Neural crest cell (in vitro differentiated cells): ENCODE results near the gene PDXK. TPM values are rescaled to one million over a fixed set of nuclear protein-coding genes. Genes with fewer than 3 reads are reported as not detected.

Source experiments
- DNase-seq: peaks from one replicate; pipeline ENCODE4 v3.0.0; 2021; ENCODE audit warnings: low read depth, mixed read lengths, low spot score
- H3K27ac Mint-ChIP-seq: one replicate; pipeline ENCODE4 v1.8.0; 2021; ENCODE audit warnings: mild to moderate bottlenecking, mixed read lengths; ENCODE audit not compliant: unreplicated experiment
- H3K27me3 Mint-ChIP-seq: 2 replicates; pipeline ENCODE4 v1.8.0; 2021; ENCODE audit warnings: low read depth, mild to moderate bottlenecking, mixed read lengths
- H3K36me3 Mint-ChIP-seq: 2 replicates; pipeline ENCODE4 v1.8.0; 2021; ENCODE audit warnings: low read depth, mild to moderate bottlenecking, mixed read lengths
- H3K4me1 Mint-ChIP-seq: 2 replicates; pipeline ENCODE4 v1.8.0; 2021; ENCODE audit warnings: mixed read lengths
- H3K4me3 Mint-ChIP-seq: one replicate; pipeline ENCODE4 v1.8.0; 2021; ENCODE audit warnings: mild to moderate bottlenecking, mixed read lengths
- H3K9me3 Mint-ChIP-seq: 2 replicates; pipeline ENCODE4 v1.8.0; 2021; ENCODE audit warnings: mixed read lengths
- total RNA-seq: library from RNA; stranded (reverse); gene quantifications from 2 replicates; pipeline ENCODE4 v1.2.1, GENCODE V29; 2021
- TF ChIP-seq, protein P1 (sequence below): fragments of 200-600 bp; sonication (generic); conservative IDR thresholded peaks from 2 replicates; pipeline ENCODE4 v1.5.0; 2021; ENCODE audit warnings: antibody characterized with exemption, mild to moderate bottlenecking

PDXK gene
- total RNA-seq, 1 donor from 2014 or later = 67.3 TPM

DNA sequence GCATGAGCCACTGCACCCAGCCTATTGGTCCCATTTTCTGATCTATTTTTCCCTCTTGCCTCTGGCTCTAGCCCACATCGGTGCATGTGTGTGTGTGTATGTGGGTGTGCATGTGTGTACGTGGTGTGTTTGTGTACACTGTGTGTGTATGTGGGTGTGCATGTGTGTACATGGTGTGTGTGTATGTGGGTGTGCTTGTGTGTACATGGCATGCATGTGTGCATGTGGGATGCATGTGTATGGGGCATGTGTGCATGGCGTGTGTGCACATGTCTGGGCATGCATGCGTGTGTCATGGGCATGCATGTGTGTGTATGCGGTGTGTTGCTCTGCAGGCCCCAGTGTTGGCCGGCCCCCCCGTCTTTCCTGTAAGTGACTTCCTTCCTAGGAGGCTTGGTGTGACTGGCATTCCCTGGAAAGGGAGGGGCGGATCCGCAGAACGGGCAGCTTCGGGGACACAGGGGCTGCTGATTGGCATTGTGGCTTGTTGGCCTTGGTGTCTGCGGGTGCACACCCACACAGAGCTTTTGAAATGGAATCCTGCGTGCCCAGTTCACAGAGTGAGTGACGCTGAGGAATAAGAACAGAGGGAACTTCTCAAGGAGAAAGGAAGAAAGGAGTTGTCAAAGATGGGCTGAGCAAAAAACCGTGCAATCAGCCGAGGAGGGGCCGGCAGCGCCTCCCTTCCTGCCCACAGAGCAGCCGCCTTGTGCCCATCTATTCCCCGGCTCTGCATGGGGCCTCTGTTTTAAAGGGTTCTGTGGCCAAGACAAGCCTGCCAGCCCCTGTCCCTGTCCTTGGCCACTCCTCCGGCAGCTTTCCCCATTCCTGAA is 8.0 kb downstream of the PDXK start:
- Mint-ChIP-seq H3K4me3 (peak overlapping the region; percentile 92), H3K36me3 (no peaks in the 10 kb centered on the region), H3K27ac (no peak overlapping the region), H3K9me3 (no peaks in the 10 kb centered on the region), H3K4me1 (peaks cover 23% of the 10 kb centered on the region), H3K27me3 (no peaks in the 10 kb centered on the region)
- TF ChIP-seq, protein P1, sequence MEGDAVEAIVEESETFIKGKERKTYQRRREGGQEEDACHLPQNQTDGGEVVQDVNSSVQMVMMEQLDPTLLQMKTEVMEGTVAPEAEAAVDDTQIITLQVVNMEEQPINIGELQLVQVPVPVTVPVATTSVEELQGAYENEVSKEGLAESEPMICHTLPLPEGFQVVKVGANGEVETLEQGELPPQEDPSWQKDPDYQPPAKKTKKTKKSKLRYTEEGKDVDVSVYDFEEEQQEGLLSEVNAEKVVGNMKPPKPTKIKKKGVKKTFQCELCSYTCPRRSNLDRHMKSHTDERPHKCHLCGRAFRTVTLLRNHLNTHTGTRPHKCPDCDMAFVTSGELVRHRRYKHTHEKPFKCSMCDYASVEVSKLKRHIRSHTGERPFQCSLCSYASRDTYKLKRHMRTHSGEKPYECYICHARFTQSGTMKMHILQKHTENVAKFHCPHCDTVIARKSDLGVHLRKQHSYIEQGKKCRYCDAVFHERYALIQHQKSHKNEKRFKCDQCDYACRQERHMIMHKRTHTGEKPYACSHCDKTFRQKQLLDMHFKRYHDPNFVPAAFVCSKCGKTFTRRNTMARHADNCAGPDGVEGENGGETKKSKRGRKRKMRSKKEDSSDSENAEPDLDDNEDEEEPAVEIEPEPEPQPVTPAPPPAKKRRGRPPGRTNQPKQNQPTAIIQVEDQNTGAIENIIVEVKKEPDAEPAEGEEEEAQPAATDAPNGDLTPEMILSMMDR = no peak
- DNase-seq = no peak

DNA sequence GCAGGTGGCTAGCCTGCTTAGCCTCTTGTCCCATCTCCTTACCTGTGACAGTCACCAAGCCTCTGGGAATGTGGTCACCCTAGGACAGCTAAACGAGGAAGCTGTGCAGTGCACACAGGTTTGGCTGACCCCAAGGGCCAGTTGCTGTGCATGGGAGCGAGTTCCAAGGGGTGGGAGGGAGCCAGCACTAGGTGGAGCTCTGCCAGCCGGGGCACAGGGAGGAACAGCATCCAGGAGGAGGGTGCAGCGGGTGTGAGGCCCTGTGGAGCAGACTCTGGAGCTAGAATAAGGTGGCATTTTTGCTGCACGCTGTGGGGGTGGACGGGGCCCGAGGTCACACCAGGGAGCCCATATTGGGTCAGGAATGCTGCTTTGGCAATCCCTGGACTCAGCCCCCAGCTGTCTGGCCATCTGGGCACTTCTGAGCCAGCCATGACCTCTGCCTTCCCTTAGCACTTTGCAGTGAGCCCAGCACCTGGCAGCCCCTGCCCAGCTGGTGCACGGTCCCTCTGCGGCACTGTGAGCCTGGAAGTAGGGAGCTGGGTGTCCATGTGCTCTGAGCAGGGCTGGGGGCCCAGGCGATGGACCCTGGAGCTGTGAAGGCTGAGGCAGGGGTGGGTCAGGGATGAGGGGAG is 8.7 kb downstream of the PDXK start:
- H3K4me3 Mint-ChIP-seq = peak overlapping the region; percentile 92
- H3K9me3 Mint-ChIP-seq = no peaks in the 10 kb centered on the region
- no peak for DNase-seq
- no peaks in the 10 kb centered on the region for H3K27me3 Mint-ChIP-seq
- peak overlapping the region; percentile 94 for H3K27ac Mint-ChIP-seq
- H3K36me3 Mint-ChIP-seq = no peaks in the 10 kb centered on the region
- H3K4me1 Mint-ChIP-seq = peaks cover 23% of the 10 kb centered on the region
- TF ChIP-seq, protein P1 = no peak

DNA sequence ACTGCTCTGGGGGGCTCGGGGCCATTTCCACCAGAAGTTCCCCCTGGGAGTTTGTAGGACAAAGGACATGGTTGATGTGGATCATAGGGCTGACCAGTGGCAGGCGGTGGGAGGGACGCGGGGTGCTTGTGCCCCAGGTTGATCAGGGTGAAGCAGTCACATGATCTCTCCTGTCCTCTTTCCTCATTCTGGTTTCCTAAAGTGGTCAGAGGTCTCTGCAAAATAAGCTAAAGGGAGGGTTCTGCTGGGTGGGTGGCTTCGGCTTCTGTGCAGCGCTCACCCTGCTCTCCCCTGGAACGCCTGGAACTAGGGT is 9.2 kb downstream of the PDXK start:
- Mint-ChIP-seq H3K27ac (peak overlapping the region; percentile 94), H3K36me3 (no peaks in the 10 kb centered on the region), H3K9me3 (no peaks in the 10 kb centered on the region), H3K27me3 (no peaks in the 10 kb centered on the region), H3K4me3 (peak overlapping the region; percentile 92), H3K4me1 (peaks cover 23% of the 10 kb centered on the region)
- TF ChIP-seq, protein P1 = no peak
- no peak for DNase-seq

DNA sequence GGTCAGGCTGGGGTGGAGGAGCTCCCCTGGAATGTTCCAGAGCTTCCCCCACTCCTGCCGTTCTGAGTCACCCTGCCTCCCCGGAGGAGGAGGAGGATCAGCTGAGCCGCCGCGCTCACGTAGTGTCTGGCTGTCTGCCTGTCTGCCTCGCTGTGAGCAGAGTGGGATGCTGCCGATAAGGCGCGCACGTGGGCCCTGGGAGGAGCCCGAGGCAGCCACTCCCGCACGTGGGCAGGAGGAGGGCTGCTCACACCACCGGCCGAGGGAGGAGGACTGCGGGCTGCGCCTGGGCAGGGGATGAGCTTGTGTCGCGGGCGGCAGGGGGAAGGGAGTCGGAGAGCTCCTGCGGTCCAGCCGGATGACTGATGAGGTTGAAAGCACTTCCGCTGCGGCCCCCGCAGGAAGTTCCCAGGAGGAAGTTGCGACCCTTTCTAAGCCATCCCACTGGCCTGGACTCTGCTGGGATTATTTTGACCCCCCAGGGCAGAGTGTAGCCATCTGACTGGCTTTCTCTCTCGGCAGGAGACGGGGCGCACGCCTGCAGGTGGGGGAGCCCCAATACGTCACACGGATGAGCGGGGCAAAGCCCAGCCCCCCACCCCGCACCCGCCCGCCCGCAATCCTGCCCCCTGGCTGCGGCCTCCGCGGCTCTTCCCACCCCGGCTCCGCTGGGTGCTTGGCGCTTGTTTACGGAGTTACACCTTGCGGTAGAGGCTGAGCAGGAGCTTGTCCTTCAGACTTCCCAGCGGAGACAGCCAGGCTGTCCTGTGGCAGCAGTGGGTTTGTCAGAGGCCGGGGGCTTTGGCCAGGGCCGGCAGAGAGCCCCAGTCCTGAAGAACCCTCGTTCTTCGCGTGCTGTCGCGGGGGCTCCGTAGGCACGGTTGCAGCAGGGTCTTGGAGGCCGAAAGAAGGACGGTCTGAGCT is 9.8 kb downstream of the PDXK start:
- Mint-ChIP-seq H3K4me3 (peak overlapping the region; percentile 92), H3K9me3 (no peaks in the 10 kb centered on the region), H3K4me1 (peaks cover 27% of the 10 kb centered on the region), H3K27ac (peak overlapping the region; percentile 94), H3K27me3 (no peaks in the 10 kb centered on the region), H3K36me3 (no peaks in the 10 kb centered on the region)
- TF ChIP-seq, protein P1 = peak; percentile 61
- DNase-seq = peak; percentile 69

DNA sequence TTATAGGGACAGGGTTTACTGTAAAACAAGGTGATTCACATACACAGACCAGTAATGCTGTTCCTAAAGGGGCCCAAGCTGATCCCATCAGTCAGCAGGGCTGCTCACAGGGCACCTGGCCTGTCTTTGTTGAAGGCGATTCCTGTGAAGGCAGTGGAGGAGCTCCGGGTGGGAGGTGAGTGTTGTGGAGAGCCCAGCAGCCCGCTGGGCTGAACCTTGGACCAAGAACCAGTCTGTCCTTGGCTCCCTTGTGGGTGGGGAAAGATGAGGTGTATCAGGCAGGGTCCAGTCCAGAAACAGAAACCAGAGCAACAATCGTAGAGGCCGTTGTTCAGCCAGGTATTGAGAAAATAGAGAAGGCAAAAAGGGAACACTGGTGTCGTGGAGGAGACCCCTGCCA is 12.5 kb downstream of the PDXK start:
- H3K9me3 Mint-ChIP-seq = no peaks in the 10 kb centered on the region
- H3K4me1 Mint-ChIP-seq = peaks cover 34% of the 10 kb centered on the region
- TF ChIP-seq, protein P1 = no peak
- DNase-seq = no peak
- peak overlapping the region; percentile 34 for H3K4me3 Mint-ChIP-seq
- no peaks in the 10 kb centered on the region for H3K36me3 Mint-ChIP-seq
- peak overlapping the region; percentile 46 for H3K27ac Mint-ChIP-seq
- no peaks in the 10 kb centered on the region for H3K27me3 Mint-ChIP-seq
